HG03571 (cell line): ENCODE measurements around the gene FBXW4.

Experiments used
- ATAC-seq: cut with Tn5 transposase; IDR thresholded peaks from one replicate; pipeline ENCODE4 v1.9.1; 2021; ENCODE audit not compliant: unreplicated experiment

The FBXW4 gene, protein sequence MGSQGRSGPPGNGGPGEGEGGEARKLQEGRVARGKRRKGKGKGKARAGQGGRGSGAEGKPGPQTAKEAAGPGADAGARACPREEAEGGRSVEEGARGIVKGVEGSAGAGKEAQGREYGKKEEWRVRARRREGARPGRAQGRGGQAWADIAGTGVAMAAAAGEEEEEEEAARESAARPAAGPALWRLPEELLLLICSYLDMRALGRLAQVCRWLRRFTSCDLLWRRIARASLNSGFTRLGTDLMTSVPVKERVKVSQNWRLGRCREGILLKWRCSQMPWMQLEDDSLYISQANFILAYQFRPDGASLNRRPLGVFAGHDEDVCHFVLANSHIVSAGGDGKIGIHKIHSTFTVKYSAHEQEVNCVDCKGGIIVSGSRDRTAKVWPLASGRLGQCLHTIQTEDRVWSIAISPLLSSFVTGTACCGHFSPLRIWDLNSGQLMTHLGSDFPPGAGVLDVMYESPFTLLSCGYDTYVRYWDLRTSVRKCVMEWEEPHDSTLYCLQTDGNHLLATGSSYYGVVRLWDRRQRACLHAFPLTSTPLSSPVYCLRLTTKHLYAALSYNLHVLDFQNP

GRCh38 chr10:101694674-101695403 lies at the start of gene FBXW4:
Gene FBXW4 (minus strand): TSS chr10:101695170. CDS start chr10:101695105, 65 bp downstream.
- peak; percentile 69 for ATAC-seq

DNA sequence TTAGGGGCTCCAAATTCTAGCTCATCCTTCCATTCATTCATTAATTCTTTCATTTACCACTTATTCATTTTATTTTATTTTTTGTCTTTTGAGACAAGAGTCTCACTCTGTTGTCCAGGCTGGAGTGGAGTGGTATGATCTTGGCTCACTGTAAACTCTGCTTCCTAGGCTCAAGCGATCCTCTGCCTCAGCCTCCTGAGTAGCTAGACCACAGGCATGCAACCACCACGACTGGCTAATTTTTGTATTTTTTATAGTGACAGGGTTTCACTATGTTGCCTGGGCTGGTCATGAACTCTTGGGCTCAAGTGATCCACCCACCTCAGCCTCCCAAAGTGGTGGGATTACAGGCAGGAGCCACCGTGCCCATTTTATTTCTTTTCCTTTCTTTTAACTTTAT lies 49.3 kb upstream of the FBXW4 start:
- no peak for ATAC-seq

DNA sequence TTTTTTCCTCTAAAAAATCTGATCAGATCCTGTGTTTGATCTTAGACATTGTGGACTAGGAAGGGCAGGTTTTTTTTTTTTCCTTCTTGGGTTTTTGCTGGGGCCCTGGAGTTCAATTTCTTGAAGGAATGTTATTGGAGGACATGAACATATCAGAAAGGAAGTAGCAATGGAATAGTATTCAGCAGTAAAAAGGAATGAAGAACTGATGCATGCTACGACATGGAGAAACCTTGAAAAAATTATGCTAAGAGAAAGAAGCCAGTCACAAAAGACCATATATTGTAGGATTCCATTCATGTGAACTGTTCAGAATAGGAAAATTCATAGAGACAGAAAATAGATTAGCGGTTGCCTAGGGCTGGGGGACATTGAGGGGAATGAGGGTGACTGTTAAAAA lies 47.0 kb upstream of the FBXW4 start:
- ATAC-seq: no peak

DNA sequence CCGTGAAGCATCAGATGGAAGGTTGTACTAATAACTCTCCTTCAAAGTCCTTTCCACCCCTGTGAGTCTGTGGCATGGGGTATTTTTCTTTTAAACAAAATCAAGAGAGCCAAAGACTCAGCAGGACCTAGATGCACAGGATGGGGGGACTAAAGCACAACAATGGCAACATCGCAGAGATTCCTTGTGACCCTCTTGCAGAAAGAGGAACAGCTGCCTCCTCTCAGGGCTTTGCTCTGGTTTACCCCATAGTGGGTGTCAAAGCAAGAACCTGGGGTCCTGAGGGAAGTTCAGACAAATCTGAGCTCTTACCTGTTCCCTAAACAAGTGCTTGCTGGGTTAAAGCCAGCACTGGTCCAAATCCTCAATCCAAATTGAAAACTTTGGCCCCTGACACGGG lies 41.7 kb upstream of the FBXW4 start:
- no peak for ATAC-seq

DNA sequence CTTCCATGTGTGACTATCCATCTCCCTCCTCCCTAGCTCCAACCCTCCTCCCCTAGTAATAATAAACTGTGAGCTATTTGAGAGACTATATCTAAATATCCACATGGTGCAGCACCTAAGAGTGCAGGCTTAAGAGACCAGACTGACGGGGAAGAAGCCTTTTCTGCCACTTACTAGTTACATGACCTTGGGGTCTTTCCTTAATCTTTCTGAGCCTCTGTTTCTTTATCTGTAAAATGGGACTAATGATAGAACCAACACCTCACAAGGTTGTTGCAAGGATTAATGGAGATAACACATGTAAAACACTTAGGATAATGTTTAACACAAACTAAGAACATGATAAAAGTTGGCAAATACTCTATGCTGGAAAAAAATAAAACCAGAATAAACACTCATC lies 37.1 kb upstream of the FBXW4 start:
- ATAC-seq: no peak

GRCh38 chr10:101726115-101726387 lies 31.1 kb upstream of the FBXW4 start:
- ATAC-seq: no peak

DNA sequence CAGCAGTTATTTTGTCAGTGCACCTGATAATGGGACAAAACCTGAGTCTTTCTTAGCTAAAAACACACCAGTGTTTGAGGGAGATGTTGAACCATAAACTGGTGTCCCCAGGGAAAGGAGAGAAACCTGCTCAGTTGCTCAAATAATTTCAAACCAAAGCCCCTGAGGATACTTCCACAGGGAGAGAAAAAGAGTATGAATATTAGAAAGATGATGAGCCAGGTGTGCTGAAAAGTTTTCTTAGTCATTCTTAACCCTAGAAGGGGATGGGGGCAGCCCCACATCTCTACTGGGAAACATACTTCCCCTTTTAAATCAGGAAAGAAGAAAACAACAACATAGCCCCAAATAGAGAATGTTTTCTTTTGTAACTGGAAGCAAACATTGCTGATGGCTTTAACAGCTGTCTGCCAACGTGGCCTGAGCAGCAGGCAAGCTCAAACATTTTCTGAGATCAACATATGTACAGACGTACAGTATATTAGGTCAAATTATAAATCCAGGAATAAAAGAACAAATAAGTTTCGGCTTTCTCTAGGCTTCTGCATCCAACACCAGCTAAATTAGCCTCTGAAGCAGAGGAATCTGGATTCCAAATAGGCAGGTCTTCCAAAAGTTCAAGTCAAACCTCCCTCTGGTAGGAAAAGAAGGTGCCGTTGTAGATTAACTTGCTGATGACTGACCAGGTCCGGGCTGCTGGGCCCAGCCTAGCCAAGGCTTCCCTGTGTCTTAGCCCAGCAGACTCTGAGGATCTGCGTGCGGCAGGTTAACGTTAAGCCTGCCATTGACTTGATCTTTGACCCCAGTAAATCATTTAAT lies 30.5 kb upstream of the FBXW4 start:
- no peak for ATAC-seq

- no peak for ATAC-seq
Observed at GRCh38 chr10:101724446-101724845, 29.5 kb upstream of the FBXW4 start.

DNA sequence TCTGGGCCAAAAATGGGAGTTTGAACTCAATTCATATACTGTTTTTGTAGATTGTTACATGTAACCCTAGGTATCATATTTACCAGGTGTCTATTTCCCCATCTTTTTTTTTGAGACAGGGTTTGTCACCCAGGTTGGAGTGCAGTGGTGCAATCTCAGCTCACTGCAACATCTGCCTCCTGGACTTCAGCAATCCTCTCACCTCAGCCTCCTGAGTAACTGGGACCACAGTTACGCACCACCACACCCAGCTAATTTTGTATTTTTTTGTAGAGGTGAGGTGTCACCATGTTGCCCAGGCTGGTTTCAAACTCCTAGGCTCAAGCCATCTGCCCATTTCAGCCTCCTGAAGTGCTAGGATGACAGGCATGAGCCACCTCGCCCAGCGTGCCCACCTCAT lies 28.2 kb upstream of the FBXW4 start:
- no peak for ATAC-seq

DNA sequence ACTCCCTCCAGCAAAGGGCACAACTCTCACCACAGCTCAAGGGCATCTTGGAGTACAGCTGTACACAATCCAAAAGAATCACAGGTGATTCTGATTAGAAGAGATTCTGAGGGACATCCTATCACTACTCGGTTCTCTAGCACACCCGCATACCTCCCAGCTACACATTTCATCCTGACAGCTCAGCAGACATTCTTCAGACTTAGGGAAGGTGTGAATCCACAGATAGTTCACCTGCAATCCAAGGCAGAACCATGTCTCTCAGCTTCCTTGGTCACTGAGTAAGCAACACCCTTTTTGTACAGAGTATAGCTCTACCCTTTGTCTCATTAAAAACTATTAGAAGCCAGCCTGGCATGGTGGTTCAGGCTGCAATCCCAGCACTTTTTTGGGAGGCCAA lies 26.8 kb upstream of the FBXW4 start:
- no peak for ATAC-seq

DNA sequence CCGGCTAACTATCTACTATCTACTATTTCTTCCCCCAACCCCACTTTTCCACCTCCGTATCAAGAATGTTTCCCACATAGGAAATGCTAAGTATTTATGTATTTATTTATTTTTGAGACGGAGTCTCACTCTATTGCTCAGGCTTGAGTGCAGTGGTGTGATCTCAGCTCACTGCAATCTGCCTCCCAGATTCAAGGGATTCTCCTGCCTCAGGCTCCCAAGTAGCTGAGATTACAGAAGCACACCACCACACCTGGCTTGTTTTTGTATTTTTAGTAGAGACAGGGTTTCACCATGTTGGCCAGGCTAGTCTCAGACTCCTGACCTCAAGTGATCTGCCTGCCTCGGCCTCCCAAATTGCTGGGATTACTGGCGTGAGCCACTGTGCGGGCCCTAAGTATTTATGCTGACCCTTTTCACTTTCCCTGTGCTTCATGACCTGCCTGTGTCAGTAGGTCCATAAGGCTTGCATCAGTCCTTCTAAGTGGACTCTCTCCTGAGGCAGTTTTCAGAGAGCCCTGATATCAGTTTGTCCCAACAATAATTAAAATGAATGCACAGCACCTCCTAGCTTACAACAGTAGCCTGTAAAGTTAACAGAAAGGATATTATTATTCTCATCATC lies 25.7 kb upstream of the FBXW4 start:
- ATAC-seq: no peak

- ATAC-seq: no peak
Observed at GRCh38 chr10:101718690-101719275, 23.8 kb upstream of the FBXW4 start.

DNA sequence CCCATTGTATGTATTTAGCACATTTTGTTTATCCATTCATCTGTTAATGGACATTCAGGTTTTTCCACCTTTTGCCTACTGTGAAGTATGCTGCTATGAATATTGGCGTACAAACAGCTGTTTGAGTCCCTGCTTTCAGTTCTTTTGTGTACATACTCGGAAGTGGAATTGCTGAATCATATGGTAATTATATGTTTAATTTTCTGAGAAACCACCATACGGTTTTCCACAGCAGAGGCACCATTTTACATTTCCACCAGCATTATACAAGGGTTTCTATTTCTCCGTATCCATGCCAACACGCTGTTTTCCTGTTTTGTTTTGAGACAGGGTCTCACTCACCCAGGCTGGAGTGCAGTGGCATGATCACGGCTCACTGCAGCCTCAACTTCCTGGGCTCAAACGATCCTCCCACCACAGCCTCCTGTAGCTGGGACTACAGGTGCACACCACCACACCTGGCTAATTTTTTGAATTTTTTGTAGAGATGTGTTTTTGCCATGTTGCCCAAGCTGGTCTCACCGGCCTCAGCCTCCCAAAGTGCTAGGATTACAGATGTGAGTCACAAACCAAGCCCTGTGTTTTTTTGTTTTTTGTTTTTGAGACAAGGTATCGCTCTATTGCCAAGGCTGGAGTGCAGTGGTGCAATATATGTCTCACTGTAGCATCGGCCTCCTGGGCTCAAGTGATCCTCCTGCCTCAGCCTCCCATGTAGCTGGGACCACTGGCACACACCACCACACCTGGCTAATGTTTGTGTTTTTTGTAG lies 22.1 kb upstream of the FBXW4 start:
- ATAC-seq: no peak

GRCh38 chr10:101712997-101713396 lies 18.0 kb upstream of the FBXW4 start:
- ATAC-seq: no peak

GRCh38 chr10:101710793-101711192 lies 15.8 kb upstream of the FBXW4 start:
- ATAC-seq: no peak

DNA sequence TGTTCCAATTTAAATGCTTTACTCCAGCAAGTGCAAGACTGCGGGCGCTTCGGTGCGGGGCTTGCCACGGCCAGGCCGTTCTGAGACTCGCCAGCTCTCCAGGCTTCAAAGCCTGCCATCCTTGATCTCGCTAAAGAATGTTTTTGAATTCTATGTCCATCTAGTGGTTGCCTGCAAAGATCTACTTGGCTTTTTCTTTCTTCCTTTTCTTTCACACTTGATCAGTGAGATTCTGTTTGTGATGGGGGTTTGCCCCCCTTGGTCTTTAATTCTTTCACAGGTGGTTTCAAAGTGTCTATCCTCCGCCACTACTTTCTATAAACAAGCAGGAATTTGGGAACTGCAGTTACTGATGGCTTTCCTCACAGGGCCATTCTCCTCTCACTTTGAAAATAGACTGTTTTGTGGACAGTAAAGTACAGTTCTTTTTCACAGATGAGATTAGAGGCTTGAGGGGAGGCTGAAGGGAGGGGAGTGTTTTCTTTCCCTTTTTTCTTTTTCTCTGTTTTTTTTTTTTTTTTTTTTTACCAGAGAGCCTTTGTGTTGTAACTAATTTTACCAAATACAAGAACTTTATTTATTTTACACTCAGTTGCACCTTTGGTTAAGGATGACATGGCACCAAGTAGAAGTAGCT lies 15.2 kb upstream of the FBXW4 start:
- no peak for ATAC-seq

DNA sequence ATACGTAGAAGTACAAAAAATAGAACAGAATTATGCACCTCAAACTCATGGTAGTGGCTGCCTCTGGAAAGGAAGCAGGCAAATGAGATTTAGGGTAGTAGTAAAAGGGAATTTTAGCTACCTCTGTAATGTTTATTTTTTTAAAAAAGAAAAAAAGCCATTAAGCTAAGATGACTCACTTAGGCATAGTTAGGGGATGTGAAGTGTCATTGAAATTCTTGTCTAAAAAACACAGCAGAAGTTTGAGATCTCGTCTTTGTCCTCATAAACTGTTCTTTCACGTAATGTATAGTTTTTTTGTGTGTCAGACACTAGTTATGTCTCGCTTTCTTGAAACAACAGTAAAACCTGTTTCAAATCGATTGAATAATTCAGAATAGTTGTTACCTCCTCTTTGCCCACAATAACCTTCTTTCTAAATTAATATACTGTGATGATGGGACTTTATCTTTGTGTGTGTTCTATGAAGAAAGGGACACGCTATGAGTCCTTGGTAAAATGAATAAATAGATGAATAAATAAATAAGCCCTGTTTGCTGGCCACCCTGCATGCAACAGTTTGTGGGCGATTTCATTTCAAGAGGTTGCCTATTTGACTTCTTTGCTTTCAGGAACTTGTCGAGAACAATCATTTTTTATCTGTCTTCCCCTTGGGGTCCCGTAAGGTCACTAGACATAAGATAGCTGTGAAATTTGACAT lies 14.5 kb upstream of the FBXW4 start:
- ATAC-seq: no peak

GRCh38 chr10:101708870-101709269 lies 13.9 kb upstream of the FBXW4 start:
- no peak for ATAC-seq

- no peak for ATAC-seq
Observed at GRCh38 chr10:101708073-101708472, 13.1 kb upstream of the FBXW4 start.
